Measurements from ENCODE around the gene CSF3. TPM values are rescaled to one million over a fixed set of nuclear protein-coding genes. Genes with fewer than 3 reads are reported as not detected.

Gene CSF3
- total and polyA plus RNA-seq, 2 of the 4 experiments (the other 2 are of a cell fraction): not detected

DNA sequence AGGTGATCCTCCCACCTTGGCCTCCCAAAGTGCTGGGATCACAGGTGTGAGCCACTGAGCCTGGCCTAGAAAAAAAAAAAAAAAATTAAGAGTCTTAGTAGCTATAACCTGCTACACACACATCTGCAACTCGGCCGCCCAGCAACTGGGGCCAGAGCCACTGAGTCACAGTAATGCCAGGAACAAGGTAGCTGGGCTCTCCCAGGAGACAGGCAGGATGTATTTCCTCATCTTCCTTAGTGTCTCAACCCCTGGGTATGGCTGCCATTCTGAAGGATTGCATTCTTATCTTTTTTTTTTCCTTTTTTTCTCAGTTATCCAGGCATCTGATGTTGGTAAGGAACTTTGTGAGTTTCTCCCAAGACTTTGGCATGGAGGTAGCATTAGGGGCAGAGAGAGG is 41.7 kb upstream of the CSF3 start:
- Histone ChIP-seq H2AFZ (replicated peaks; ENCODE audit: low read length, poor library complexity) (no peak overlapping the region), H4K8ac (ENCODE audit: low read depth in 2 of 2, low read length in 2 of 2) (no peak overlapping the region), H2BK120ac (ENCODE audit: low read depth, low read length) (no peak overlapping the region), H2BK15ac (ENCODE audit: low read depth, low read length) (no peak overlapping the region), H3K14ac (replicated peaks; ENCODE audit: low read depth, low read length) (no peak overlapping the region), H2BK20ac (ENCODE audit: low read depth, low read length) (no peak overlapping the region), H3K23ac (ENCODE audit: low read depth, low read length) (no peak overlapping the region), H3K9me3 (ENCODE audit: control insufficient read depth, insufficient read depth, low read length) (no peaks in the 10 kb centered on the region), H3K27me3 (ENCODE audit: control insufficient read depth, insufficient read depth, low read length) (peaks cover 30% of the 10 kb centered on the region), H3K9ac (ENCODE audit: low read depth, low read length) (no peak overlapping the region), H3K27ac (ENCODE audit: insufficient read depth, low read length) (no peak overlapping the region), H3K4me2 (ENCODE audit: low read depth, low read length) (no peak overlapping the region), H3K56ac (ENCODE audit: extremely low read depth, insufficient read depth, low read length) (no peak overlapping the region), H3K36me3 (ENCODE audit: control insufficient read depth, insufficient read depth, low read length) (no peaks in the 10 kb centered on the region), H3K79me1 (ENCODE audit: low read depth in 1 of 2, low read length in 2 of 2) (no peaks in the 10 kb centered on the region), H2BK5ac (ENCODE audit: low read depth, low read length, poor library complexity, severe bottlenecking) (no peak overlapping the region), H3K4me3 (ENCODE audit: insufficient read depth, low read depth, low read length) (no peak overlapping the region), H2AK9ac (replicated peaks; ENCODE audit: low read depth, low read length, poor library complexity) (no peak overlapping the region), H3K18ac (ENCODE audit: low read depth, low read length) (no peak overlapping the region), H3K4ac (ENCODE audit: low read depth, low read length) (no peak overlapping the region), H4K5ac (ENCODE audit: low read depth, low read length) (no peak overlapping the region), H3K9me1 (ENCODE audit: insufficient read depth, low read length) (no peaks in the 10 kb centered on the region), H4K91ac (ENCODE audit: insufficient read depth, low read depth, low read length) (no peak overlapping the region), H3K4me1 (ENCODE audit: control insufficient read depth, insufficient read depth, low read length) (no peaks in the 10 kb centered on the region), H4K20me1 (ENCODE audit: insufficient read depth, low read length) (no peaks in the 10 kb centered on the region), H2AK5ac (ENCODE audit: low read depth, low read length) (no peak overlapping the region)
- no peak for TF ChIP-seq CEBPB (IDR thresholded peaks at IDR 0.05; ENCODE audit: low read depth, low read length)
- no peak for TF ChIP-seq FOS (IDR thresholded peaks at IDR 0.05; ENCODE audit: low read depth, low read length)
- no peak for TF ChIP-seq RAD21 (IDR thresholded peaks at IDR 0.05; ENCODE audit: low read length)
- no peak for TF ChIP-seq MAZ (IDR thresholded peaks at IDR 0.05; ENCODE audit: borderline replicate concordance, low read depth, low read length)
- TF ChIP-seq, protein P1, sequence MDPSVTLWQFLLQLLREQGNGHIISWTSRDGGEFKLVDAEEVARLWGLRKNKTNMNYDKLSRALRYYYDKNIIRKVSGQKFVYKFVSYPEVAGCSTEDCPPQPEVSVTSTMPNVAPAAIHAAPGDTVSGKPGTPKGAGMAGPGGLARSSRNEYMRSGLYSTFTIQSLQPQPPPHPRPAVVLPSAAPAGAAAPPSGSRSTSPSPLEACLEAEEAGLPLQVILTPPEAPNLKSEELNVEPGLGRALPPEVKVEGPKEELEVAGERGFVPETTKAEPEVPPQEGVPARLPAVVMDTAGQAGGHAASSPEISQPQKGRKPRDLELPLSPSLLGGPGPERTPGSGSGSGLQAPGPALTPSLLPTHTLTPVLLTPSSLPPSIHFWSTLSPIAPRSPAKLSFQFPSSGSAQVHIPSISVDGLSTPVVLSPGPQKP (IDR thresholded peaks at IDR 0.05; ENCODE audit: borderline replicate concordance, low read depth, low read length): no peak
- dilution Hi-C loops (cut with HindIII; ENCODE audit: low sequenced_read_pairs, unreplicated experiment) (no loop called here), in situ Hi-C loops (cut with MboI; ENCODE audit: low sequenced_read_pairs) (loop anchor here (10.0 kb wide), 1 partner anchor 199 kb away; no protein-coding TSS in a partner anchor), intact Hi-C loops (cut with micrococcal nuclease) (no loop called here)
- DNase-seq (no peak), ATAC-seq (ENCODE audit: low read depth) (no peak)
- ChIA-PET POLR2A (ENCODE audit: unreplicated experiment) (no interaction called here), CTCF (no interaction called here)
- WGBS, 2 experiments (ENCODE audit: extremely low coverage in 2 of 2, insufficient read length in 1 of 2): no CpG with 5 or more reads among the region's 2 CpGs
- BruUV-seq (replicated peaks): no TSS peak
